Pancreas (tissue), 10 donors: ENCODE data around the gene SLFN12L. TPM values are rescaled to one million over a fixed set of nuclear protein-coding genes. Genes with fewer than 3 reads are reported as not detected.

Source experiments
- ATAC-seq, 4 donors: fragments of 200-7000 bp; cut with Tn5 transposase; one replicate each; pipeline versions ENCODE4 v1.8.0 to v1.9.1; 2020; ENCODE audit warnings: mild to moderate bottlenecking in 4 of 4, moderate library complexity in 4 of 4
- DNase-seq, 6 donors: peaks; one replicate each; pipeline ENCODE4 v3.0.0-alpha.2; 2020
- FAIRE-seq: peaks from 2 replicates; lab custom pipeline; 2012; peaks lifted over from hg19 to GRCh38; lab: Jason Lieb, UNC
- H3K27ac ChIP-seq, 4 donors: fragments of 200-600 bp; sonication (generic); 1 replicate in 3 of 4; 2 replicates in 1 of 4; pipeline versions ENCODE4 v1.5.0 to v1.8.0; 2020
- H3K27me3 ChIP-seq, 4 donors: fragments of 200-600 bp; one replicate each; pipeline ENCODE4 v1.8.0; 2021
- H3K36me3 ChIP-seq, 3 donors: fragments of 200-600 bp; sonication (generic) in 1 of 3; one replicate each; pipeline versions ENCODE4 v1.5.0 to v1.8.0; 2020 to 2021
- H3K4me1 ChIP-seq, 3 donors: fragments of 200-600 bp; one replicate each; pipeline ENCODE4 v1.8.0; 2021
- H3K4me3 ChIP-seq, 4 donors: fragments of 200-600 bp; sonication (generic) in 2 of 4; one replicate each; pipeline versions ENCODE4 v1.5.0 to v1.8.0; 2020 to 2021
- H3K9me3 ChIP-seq, 4 donors: fragments of 200-600 bp; one replicate each; pipeline ENCODE4 v1.8.0; 2021
- WGBS, 2 donors: extraction: QIAGEN DNeasy Blood & Tissue Kit; methylation state at CpG; one replicate each; pipeline ENCODE4 v1.1.7; 2013; 5-methylcytosine and 5-hydroxymethylcytosine counted together
- intact Hi-C, 3 donors: fragments of 100-400 bp; cut with DNase I; formaldehyde crosslinking; loops; one replicate each; pipeline versions ENCODE4 v1.11.1 to v1.14.2; 2022
- polyA plus RNA-seq, 2 donors: library from polyadenylated mRNA; stranded (reverse); fragments of 200-250 nt; gene quantifications; one replicate each; pipeline ENCODE4 v1.2.3, GENCODE V29; 2013
- total RNA-seq, 6 donors: library from RNA; stranded (reverse); fragmentation: NEBNext Ultra II Directional in 4 of 6; extraction: Animal tissue kit (Norgen Biotek cat#: 25700) in 4 of 6; gene quantifications; one replicate each; pipeline versions ENCODE4 v1.2.1 to v1.2.4, GENCODE V29; 2021 to 2023
- TF ChIP-seq, protein P1 (sequence below), 4 donors: fragments of 200-600 bp; sonication (generic) in 3 of 4; IDR thresholded peaks; one replicate each; pipeline versions ENCODE4 v1.5.0 to v1.8.0; 2021; ENCODE audit warnings: antibody characterized with exemption in 4 of 4
- donor health status: healthy with polysubstance abuse.
- donor health status: DM: no; HTN: no; CAD: no; lungs with moderate emphysema.
- donor health status: DM: no; HTN: no; CAD: no.
- donor health status: control.
- donor health status: control.
- donor health status: Bipolar disorder and iron deficiency.
- donor health status: DM: yes; HTN: yes; CAD: no.
- donor health status: DM: no; HTN: no; CAD: no.
- donor health status: DM: no; HTN: no; CAD: no.
- donor health status: DM: yes; HTN: yes; CAD: no.

SLFN12L gene
- total and polyA plus RNA-seq, 8 donors, result 0.08 to 0.95 (median 0.23) TPM; not detected in 1

DNA sequence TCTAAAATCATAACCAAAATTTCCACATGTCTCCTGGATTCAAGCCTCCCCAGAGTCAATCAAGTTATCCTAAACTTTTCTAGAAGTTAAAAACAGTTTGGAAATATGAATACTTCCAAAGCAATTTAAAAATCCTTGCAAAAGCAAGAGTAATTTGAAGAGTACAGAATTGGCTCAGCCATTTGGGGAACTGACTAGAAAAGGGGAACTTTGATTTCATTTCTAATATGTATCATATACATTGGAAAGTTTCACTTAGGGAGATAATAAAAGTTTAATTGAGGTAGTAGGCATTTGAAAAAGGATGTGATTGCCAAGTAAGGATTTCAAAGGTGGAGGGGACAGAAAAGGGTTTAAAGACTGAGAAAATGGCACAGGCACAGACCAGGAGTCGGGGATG lies 9.0 kb upstream of the SLFN12L start:
- H3K4me1 ChIP-seq, result no peaks in the 10 kb centered on the region
- intact Hi-C loops, result loop anchor here in 1 of 3 donors (10.0 kb wide), 1 partner anchor 372 kb away; no protein-coding TSS in a partner anchor
- no peak for FAIRE-seq
- TF ChIP-seq, protein P1, sequence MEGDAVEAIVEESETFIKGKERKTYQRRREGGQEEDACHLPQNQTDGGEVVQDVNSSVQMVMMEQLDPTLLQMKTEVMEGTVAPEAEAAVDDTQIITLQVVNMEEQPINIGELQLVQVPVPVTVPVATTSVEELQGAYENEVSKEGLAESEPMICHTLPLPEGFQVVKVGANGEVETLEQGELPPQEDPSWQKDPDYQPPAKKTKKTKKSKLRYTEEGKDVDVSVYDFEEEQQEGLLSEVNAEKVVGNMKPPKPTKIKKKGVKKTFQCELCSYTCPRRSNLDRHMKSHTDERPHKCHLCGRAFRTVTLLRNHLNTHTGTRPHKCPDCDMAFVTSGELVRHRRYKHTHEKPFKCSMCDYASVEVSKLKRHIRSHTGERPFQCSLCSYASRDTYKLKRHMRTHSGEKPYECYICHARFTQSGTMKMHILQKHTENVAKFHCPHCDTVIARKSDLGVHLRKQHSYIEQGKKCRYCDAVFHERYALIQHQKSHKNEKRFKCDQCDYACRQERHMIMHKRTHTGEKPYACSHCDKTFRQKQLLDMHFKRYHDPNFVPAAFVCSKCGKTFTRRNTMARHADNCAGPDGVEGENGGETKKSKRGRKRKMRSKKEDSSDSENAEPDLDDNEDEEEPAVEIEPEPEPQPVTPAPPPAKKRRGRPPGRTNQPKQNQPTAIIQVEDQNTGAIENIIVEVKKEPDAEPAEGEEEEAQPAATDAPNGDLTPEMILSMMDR (IDR thresholded peaks at IDR 0.05), result no peak
- no peak for ATAC-seq
- H3K9me3 ChIP-seq, result no peaks in the 10 kb centered on the region
- H3K27me3 ChIP-seq, result no peaks in the 10 kb centered on the region
- WGBS, 2 donors, result 65 to 74% methylated on average over 1 of the region's 1 CpG
- H3K27ac ChIP-seq, result no peak overlapping the region
- DNase-seq, result no peak
- H3K4me3 ChIP-seq, result no peak overlapping the region
- no peaks in the 10 kb centered on the region for H3K36me3 ChIP-seq

DNA sequence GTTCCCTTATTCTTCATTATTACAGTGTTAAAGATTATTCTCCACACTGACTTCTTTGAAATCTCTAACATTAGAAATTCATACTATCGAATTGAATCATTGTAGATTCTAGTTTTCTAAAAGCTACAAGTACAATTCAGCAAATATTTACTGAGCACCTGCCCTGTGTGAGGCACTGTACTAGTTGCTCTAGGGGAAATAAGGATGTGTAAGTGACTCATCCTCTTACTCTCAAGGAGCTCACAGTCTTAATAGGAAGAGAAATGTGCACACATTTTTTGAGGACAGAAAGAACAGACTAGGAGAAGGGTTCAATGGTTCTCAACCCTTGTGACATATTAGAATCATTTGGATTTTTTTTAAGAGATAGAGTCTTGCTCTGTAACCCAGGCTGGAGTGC lies 7.7 kb upstream of the SLFN12L start:
- Histone ChIP-seq H3K27me3 (no peaks in the 10 kb centered on the region), H3K27ac (no peak overlapping the region), H3K36me3 (no peaks in the 10 kb centered on the region), H3K4me1 (no peaks in the 10 kb centered on the region), H3K4me3 (no peak overlapping the region), H3K9me3 (no peaks in the 10 kb centered on the region)
- ATAC-seq, result no peak
- WGBS, 2 donors, result 47 to 63% methylated on average over 1 of the region's 1 CpG
- FAIRE-seq, result no peak
- no peak for DNase-seq
- intact Hi-C loops, result loop anchor here in 1 of 3 donors (10.0 kb wide), 1 partner anchor 370 kb away; no protein-coding TSS in a partner anchor
- TF ChIP-seq, protein P1 (IDR thresholded peaks at IDR 0.05), result no peak

DNA sequence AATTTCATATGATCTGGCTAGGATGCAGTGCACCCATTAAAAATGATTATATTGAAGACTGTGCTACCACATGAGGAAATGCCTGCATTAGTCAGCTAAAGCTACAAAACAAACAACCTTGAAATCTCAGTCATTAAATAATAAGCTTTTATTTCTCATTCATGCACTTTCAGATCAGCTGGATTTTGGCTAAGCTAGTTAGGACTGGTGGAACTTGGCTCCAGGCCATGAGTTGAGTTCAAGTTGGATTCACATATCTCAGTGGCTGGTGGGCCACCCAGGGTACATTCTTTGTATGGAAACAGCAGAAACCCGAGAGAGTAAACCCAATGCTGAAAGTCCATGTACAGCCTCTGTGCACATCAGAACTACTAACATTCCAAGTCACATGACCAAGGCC lies 6.4 kb upstream of the SLFN12L start:
- no peak for DNase-seq
- Histone ChIP-seq H3K9me3 (no peaks in the 10 kb centered on the region), H3K36me3 (no peaks in the 10 kb centered on the region), H3K27me3 (no peaks in the 10 kb centered on the region), H3K4me1 (no peaks in the 10 kb centered on the region), H3K27ac (no peak overlapping the region), H3K4me3 (no peak overlapping the region)
- WGBS, 2 donors, result 55 to 58% methylated on average over 1 of the region's 1 CpG
- no peak for ATAC-seq
- no peak for FAIRE-seq
- intact Hi-C loops, result loop anchor here in 1 of 3 donors (10.0 kb wide), 1 partner anchor 369 kb away; no protein-coding TSS in a partner anchor
- TF ChIP-seq, protein P1 (IDR thresholded peaks at IDR 0.05), result no peak

DNA sequence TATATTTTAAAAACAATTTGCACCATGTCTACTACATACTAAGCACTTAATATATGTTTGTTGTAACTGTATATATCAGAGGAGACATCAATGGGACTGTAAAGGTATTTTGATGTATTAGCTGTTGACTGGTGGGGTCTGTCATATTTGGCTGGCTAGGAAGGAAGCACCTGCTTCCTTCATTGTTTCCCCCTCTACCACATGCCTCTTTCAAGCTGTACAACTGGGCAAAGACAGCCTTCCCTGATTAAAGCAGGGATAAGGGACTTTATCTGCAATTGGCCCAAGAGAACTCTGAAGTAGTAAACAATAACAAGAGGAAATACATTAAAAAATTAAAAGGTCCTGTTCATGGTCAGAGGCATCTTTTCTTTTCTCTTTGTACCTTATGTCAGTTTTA lies 5.5 kb upstream of the SLFN12L start:
- Histone ChIP-seq H3K27me3 (no peaks in the 10 kb centered on the region), H3K27ac (no peak overlapping the region), H3K4me1 (no peaks in the 10 kb centered on the region), H3K9me3 (no peaks in the 10 kb centered on the region), H3K36me3 (no peaks in the 10 kb centered on the region), H3K4me3 (no peak overlapping the region)
- TF ChIP-seq, protein P1 (IDR thresholded peaks at IDR 0.05), result no peak
- intact Hi-C loops, result loop anchor here in 1 of 3 donors (10.0 kb wide), 1 partner anchor 368 kb away; no protein-coding TSS in a partner anchor
- ATAC-seq (no peak), DNase-seq (no peak), FAIRE-seq (no peak)

DNA sequence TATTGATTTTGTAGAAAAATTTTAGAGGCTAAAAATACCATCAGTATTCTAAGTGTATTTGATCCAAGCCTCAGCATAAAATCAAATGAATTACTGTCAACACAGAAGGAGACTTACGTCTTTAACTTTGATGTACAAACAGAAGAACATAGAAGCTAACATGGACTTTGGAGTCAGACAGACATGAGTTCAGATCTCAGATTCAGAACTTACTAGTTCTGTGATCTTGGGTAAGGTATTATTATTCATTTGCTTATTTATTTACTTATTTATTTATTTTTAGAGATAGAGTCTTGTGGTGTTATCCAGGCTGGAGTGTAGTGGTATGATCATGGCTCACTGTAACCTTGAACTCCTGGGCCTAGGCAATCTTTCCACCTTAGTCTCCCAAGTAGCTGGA lies 4.0 kb upstream of the SLFN12L start:
- H3K4me3 ChIP-seq, result peak overlapping the region in 1 of 4 donors; percentile 18
- no peak for FAIRE-seq

More for the DNA sequence above, 4.0 kb upstream of the SLFN12L start:
- Histone ChIP-seq H3K27ac (peak overlapping the region in 2 of 4 donors; percentile 42 to 59), H3K27me3 (no peaks in the 10 kb centered on the region), H3K36me3 (no peaks in the 10 kb centered on the region), H3K4me1 (no peaks in the 10 kb centered on the region), H3K9me3 (no peaks in the 10 kb centered on the region)
- intact Hi-C loops, result loop anchor here in 1 of 3 donors (10.0 kb wide), 1 partner anchor 367 kb away; no protein-coding TSS in a partner anchor
- WGBS, 2 donors, result 31 to 43% methylated on average over 1 of the region's 1 CpG
- DNase-seq (no peak), ATAC-seq (no peak)
- TF ChIP-seq, protein P1 (IDR thresholded peaks at IDR 0.05), result no peak
